Measurements from ENCODE around the gene CES2.

DNA sequence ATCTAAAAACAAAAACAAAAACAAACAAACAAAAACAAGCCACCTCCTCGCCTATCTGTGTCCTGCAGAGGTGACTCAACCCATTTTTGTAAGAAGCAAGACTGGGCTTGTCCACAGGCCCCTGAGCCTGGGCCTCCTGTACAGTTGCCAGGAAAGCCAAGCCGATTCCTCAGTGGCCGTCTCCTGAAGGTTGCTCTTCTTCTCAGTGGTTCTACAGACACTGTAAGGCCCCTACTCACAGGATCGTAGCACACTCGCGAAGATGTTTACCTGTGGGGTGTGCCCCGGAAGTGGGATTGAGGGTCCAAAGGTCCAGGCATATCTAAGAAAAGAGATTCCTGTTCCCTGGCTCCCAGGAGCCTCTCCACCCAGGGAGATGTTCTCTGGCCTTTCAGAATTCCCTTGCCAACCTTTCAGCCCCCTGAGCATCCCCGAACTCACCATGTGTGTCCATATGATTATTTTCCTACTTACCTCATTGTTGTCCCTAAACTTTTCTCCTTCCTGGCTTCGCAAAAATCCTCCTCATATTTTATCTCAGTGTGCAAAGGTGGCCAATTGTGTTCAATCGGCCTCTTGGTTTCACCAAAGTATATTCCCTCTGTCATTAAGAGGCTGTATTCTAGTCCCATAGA, 18.3 kb downstream of the CES2 start:
- TF ChIP-seq, protein P1, sequence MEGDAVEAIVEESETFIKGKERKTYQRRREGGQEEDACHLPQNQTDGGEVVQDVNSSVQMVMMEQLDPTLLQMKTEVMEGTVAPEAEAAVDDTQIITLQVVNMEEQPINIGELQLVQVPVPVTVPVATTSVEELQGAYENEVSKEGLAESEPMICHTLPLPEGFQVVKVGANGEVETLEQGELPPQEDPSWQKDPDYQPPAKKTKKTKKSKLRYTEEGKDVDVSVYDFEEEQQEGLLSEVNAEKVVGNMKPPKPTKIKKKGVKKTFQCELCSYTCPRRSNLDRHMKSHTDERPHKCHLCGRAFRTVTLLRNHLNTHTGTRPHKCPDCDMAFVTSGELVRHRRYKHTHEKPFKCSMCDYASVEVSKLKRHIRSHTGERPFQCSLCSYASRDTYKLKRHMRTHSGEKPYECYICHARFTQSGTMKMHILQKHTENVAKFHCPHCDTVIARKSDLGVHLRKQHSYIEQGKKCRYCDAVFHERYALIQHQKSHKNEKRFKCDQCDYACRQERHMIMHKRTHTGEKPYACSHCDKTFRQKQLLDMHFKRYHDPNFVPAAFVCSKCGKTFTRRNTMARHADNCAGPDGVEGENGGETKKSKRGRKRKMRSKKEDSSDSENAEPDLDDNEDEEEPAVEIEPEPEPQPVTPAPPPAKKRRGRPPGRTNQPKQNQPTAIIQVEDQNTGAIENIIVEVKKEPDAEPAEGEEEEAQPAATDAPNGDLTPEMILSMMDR (IDR thresholded peaks at IDR 0.05): no peak
- TF ChIP-seq POLR2A (IDR thresholded peaks at IDR 0.05): peak in 1 of 2 donors; percentile 65

Measured in Peyer's patch (tissue), 4 donors.